ENCODE measurements around the gene YARS1.
A peak's percentile ranks its signal among the peaks of the same experiment; 100 is the strongest.

YARS1 gene

DNA sequence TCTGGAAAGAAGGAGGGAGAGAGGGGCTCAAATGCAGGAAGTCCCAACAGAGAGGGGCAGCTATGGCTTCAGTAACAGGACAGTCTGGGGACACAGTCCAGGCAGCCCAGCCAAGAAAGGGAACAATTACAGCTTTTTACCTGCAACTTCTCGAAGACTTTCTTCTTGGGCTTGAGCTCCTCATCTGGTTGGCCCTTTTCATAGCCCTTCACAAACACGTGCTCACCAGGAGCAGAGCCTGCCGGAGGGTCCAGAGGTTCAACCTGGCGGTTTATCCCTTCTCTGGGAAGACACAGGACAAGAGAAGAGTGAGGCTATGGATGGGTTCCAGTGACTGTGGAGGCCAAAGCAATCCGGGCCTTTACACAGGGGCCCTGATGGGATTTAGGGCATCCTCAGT, 37.9 kb downstream of the YARS1 start:
- DNase-seq (ENCODE audit: low spot score), result no peak

DNA sequence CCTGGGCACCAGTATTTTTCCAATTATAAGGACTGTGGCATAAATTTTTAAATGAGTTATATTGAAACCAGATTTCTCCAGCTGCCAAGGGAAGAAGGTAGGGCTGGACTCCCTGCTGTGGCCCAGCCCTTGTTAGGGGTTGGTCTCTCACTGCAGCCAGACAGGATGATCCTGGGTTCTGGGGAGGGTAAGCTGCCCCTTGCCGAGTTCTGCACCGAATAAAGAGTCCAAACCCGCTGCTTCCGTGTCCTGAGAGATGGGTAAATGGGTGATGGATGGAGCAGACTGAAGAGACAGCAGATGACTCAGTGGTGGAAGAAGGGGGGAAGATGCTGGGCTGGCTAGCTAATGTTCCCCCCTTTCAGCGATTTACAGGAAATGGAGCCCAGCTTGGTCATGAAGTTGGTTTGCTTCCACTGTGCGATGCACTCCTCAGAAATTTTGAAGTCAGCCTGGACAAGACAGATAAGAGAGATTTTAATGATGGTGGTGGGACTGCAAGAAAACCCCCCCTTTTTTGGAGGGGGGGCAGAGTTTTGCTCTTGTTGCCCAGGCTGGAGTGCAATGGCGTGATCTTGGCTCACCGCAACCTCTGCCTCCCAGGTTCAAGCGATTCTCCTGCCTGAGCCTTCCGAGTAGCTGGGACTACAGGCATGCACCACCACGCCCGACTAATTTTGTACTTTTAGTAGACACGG, 41.4 kb downstream of the YARS1 start:
- no peak for DNase-seq (ENCODE audit: low spot score)

- DNase-seq (ENCODE audit: low spot score), result no peak
Measured at GRCh38 chr1:32774950-32775634, 42.1 kb downstream of the YARS1 start.

- no peak for DNase-seq (ENCODE audit: low spot score)
Measured at GRCh38 chr1:32774464-32774808, 42.7 kb downstream of the YARS1 start.

GRCh38 chr1:32773764-32774463, 43.2 kb downstream of the YARS1 start:
- DNase-seq (ENCODE audit: low spot score), result no peak

- peak; percentile 84 for DNase-seq (ENCODE audit: low spot score)
Measured at GRCh38 chr1:32773018-32773763, 44.0 kb downstream of the YARS1 start.

DNA sequence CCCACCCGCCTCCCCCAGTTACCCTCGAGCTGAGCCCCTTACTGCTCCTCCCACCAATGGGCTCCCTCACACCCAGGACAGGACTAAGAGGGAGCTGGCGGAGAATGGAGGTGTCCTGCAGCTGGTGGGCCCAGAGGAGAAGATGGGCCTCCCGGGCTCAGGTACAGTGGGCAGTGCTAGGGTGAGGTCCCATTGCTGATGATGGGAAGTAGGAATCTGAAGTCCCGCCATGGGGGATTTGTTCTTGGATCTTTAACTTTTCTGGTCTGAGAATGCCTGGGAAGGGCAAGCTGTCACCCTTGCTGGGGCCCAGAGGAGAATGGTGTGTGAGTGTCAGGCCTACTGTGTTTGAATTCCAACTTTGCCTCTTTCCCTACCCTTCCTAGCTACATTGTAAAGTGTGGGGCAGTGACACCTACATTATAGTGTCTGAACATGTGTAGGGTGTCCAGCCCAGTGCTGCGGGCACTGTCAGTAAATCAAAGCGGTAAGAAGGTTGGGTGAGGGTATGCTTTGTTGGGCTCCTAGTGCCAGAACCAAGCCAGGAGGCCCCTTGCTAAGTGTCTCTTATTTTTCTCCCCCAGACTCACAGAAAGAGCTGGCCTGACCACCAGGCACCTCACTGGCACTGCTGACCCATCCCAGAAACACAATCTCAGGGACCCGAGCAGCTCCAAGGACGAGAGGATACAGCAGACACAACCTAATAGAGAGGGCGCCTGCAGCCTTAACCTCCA, 44.7 kb downstream of the YARS1 start:
- DNase-seq (ENCODE audit: low spot score), result no peak

DNA sequence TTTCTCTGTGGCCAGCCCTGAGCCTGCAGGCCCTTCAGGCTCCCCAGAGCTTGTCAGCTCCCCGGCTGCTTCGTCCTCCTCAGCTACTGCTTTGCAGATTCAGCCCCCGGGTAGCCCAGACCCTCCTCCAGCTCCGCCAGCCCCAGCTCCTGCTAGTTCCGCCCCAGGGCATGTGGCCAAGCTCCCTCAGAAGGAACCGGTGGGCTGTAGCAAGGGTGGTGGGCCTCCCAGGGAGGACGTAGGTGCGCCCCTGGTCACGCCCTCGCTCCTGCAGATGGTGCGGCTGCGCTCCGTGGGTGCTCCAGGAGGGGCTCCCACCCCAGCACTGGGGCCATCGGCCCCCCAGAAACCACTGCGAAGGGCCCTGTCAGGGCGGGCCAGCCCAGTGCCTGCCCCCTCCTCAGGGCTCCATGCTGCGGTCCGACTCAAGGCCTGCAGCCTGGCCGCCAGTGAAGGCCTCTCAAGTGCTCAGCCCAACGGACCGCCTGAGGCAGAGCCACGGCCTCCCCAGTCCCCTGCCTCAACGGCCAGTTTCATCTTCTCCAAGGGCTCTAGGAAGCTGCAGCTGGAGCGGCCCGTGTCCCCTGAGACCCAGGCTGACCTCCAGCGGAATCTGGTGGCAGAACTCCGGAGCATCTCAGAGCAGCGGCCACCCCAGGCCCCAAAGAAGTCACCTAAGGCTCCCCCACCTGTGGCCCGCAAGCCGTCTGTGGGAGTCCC, 45.4 kb downstream of the YARS1 start:
- no peak for DNase-seq (ENCODE audit: low spot score)

GRCh38 chr1:32770741-32771548, 46.2 kb downstream of the YARS1 start:
- no peak for DNase-seq (ENCODE audit: low spot score)

DNA sequence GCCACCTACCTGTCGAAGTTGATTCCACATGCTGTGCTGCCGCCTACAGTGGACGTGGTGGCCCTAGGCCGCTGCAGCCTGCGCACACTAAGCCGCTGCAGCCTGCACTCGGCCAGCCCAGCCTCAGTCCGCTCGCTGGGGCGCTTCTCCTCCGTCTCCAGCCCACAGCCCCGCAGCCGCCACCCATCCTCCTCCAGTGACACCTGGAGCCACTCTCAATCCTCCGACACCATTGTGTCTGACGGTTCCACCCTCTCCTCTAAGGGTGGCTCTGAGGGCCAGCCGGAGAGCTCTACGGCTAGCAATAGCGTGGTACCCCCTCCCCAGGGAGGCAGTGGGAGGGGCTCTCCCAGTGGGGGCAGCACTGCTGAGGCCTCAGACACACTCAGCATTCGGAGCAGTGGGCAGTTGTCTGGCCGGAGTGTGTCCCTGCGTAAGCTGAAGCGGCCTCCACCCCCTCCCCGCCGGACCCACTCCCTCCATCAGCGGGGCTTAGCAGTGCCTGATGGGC, 46.9 kb downstream of the YARS1 start:
- DNase-seq (ENCODE audit: low spot score), result no peak

DNA sequence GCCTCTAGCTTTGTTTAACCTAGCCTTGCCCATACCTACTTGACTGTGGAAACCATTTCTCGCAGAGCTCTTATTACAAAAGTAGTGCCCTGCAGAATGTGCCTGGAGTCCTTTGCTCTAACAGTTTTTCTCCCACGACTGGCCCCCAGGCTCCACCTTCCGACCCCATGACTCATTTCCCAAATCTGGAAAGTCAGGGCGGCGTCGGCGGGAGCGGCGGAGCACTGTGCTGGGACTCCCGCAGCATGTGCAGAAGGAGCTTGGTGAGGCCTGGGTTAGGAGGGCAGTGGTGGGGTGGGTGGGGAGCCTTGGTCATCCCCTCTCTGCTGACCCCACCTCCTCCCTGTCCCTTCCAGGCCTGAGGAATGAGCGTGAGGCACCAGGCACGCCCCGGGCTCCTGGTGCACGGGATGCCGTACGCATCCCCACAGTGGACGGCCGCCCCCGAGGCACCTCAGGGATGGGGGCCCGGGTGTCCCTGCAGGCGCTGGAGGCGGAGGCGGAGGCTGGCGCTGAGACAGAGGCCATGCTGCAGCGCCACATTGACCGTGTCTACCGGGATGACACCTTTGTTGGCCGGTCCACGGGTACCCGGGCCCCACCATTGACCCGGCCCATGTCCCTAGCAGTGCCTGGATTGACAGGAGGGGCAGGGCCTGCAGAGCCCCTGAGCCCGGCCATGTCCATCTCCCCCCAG, 47.5 kb downstream of the YARS1 start:
- DNase-seq (ENCODE audit: low spot score), result no peak

- DNase-seq (ENCODE audit: low spot score), result no peak
Measured at GRCh38 chr1:32768110-32768850, 48.9 kb downstream of the YARS1 start.

- DNase-seq (ENCODE audit: low spot score), result no peak
Measured at GRCh38 chr1:32767641-32768040, 49.5 kb downstream of the YARS1 start.

- no peak for DNase-seq (ENCODE audit: low spot score)
Measured at GRCh38 chr1:32767156-32767555, 50.0 kb downstream of the YARS1 start.

- no peak for DNase-seq (ENCODE audit: low spot score)
Measured at GRCh38 chr1:32766328-32766972, 50.7 kb downstream of the YARS1 start.

DNA sequence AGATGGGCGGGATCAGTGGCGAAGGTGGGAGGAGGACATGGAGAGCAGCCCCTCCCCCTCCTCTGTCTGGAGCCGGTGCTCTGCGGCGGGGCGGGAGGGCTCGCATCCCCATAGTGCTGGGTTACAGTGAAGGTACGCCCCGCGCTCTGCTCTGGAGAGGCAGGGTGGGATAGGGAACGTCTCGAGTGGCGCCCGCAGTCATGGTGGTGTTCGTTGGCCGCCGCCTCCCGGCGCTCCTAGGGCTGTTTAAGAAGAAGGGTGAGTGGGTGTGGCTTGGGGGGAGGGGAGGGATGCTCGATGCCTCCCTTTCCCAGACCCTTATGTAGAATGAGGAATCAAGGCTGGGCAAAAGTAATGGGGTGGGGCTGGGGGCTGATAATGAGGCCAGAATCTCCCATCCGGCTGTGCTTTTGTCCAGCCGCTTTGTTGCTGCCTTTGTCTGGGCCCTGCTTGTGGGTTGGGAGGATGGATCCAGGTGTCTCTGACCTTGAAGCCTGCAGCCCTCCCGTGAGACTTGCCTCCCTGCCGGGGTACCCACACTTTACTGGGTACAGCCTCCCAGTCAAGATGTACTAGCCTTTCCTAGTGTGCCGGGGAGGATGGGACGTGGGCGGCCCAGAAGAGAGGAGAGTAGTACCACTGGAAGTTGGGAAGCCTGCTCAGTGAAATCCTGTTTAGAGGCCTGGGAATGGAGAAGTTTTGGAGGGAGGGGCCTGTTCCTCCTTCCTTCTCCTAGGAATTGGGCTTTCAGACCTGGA, 51.4 kb downstream of the YARS1 start:
- peak; percentile 76 for DNase-seq (ENCODE audit: low spot score)

GRCh38 chr1:32764826-32765569, 52.2 kb downstream of the YARS1 start:
- DNase-seq (ENCODE audit: low spot score), result peak; percentile 86

Data from D341Med (cell line).